ENCODE data around the gene FOXK2.
"Not testable (repeated sequence)": the region's sequence is repeated elsewhere in the genome, so short reads cannot be mapped to it uniquely, and the experiment has no call there.

FOXK2 gene

GRCh38 chr17:82566129-82566960 lies 46.8 kb downstream of the FOXK2 start:
- DNase-seq = no peak

- no peak for DNase-seq
Observed at GRCh38 chr17:82567286-82567685, 47.8 kb downstream of the FOXK2 start.

DNA sequence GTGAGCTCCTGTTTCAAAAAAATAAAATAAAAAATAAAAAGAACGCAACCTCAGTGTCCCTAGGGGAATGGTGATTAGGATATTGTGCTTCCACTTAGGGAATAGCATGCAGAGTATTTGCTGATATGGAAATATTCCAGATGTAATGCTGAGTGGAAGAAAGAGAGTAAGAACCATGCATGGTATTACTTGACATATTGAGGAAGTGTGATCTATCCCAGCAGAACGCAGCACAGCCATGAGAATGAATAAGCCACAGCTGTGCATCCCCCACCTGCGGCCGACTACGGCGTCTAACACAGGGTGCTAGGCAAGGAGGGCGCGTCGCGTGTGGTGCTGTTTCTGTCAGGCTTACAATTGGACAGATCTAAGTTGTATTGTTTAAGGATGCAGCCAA lies 49.5 kb downstream of the FOXK2 start:
- no peak for DNase-seq

GRCh38 chr17:82569621-82570020 lies 50.1 kb downstream of the FOXK2 start:
- no peak for DNase-seq

DNA sequence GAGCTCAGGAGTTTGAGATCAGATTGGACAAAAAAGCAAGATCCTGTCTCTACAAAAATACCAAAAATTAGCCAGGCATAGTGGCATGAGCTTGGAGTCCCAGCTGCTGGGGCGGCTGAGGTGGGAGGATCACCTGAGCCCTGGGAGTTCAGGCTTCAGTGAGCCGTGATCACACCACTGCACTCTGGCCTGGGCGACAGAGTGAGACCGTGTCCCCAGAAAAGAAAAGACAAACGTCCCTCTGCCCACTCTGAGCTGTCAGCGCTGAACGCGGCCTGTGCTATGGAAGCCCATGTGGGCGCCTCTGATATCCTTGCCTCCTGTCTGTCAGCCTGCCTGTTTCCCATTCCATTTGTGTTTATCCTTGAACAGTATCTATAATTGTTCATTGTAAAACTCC lies 50.7 kb downstream of the FOXK2 start:
- DNase-seq = no peak

- no peak for DNase-seq
Observed at GRCh38 chr17:82571855-82572254, 52.3 kb downstream of the FOXK2 start.

DNA sequence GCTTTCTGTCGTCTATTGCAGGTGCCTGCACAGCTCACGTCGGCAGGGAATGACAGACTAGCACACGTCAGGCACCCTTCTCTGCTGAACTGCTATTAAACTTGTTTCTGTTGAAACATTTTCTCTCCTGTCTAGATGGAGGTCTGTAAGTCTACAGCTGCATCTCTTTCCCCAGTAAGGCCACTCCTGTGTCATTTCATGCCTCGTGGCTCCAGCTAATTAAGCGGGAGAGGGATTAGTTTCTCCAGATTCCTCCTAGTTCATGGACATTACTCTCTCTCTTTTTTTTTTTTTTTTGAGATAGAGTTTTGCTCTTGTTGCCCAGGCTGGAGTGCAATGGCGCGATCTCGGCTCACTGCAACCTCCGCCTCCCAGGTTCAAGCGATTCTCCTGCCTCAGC lies 54.5 kb downstream of the FOXK2 start:
- DNase-seq = no peak

DNA sequence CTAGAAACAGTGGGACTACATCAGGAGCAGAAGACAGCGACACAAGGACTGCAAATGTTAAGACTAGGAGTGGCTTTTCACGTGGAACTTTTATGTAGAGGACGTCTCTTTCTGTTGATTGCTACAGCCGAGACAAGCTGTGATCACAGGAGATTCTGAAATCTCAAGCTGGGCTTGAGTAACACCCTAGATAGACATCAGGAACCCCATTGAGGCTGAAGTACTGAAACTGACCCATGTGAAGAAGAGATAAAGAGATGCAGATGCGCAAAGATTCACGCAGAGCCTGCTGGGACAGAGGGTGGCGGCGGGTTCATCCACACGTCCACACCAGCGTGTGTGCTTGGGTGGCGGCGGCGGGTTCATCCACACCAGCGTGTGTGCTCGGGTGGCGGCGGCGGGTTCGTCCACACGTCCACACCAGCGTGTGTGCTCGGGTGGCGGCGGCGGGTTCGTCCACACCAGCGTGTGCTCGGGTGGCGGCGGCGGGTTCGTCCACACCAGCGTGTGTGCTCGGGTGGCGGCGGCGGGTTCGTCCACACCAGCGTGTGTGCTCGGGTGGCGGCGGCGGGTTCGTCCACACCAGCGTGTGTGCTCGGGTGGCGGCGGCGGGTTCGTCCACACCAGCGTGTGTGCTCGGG lies 56.2 kb downstream of the FOXK2 start:
- DNase-seq = not testable (repeated sequence)

GRCh38 chr17:82577300-82577699 lies 57.8 kb downstream of the FOXK2 start:
- no peak for DNase-seq

- DNase-seq = not testable (repeated sequence)
Observed at GRCh38 chr17:82579969-82580368, 60.4 kb downstream of the FOXK2 start.

DNA sequence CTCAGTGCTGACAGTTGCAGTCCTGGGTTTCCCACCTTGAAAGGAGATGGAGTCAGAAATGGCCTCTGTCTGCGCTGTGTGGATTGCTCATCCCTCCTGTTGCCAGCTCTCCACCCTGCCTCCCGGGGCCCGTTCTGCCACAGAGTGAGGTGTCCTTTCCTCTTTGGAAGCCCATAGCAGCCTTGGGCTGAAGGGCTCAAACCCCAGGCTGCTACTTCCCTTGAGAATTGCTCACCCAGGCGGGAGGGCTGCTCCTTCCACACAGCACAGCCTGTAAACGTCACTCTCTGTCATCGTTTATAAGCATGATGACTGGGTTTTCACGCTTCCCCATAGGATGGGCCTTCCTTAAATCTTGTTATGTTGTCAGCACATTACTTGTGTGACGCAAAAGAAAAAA lies 62.7 kb downstream of the FOXK2 start:
- no peak for DNase-seq

DNA sequence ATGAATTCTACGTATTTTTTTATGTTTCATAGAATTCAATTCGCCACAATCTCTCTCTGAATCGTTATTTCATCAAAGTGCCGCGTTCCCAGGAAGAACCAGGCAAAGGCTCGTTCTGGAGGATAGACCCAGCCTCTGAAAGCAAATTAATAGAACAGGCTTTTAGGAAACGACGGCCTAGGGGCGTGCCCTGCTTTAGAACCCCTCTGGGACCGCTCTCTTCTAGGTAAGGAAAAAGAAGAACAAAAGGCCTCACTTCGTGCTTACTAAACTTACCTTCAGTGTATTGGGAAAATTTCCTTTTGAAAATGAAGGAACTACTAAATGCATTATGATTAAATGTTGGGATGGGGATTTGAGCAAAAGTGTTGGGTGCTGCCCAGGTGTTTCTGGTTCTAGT lies 63.2 kb downstream of the FOXK2 start:
- DNase-seq = no peak

DNA sequence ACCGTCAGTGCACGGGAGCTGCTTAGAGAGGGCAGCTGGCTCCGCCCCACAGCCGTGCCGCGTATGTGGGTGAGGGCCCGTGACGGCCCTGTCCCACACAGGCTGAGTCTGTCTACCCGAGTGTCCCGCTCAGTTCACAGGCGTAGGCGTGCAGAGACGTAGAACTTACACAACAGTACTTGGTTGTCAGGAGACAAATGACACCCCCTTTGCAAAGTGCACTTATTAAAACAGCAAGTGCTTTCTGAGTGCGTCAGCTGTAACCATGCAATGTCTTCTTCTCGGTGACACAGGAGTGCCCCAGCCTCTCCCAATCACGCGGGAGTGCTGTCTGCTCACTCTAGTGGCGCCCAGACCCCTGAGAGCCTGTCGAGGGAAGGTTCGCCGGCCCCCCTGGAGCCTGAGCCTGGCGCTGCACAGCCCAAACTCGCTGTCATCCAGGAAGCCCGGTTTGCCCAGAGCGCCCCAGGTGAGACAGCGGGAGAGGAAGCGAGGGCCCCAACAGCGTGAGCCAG lies 64.2 kb downstream of the FOXK2 start:
- no peak for DNase-seq

- peak; percentile 37 for DNase-seq
Observed at GRCh38 chr17:82585935-82586575, 66.5 kb downstream of the FOXK2 start.

DNA sequence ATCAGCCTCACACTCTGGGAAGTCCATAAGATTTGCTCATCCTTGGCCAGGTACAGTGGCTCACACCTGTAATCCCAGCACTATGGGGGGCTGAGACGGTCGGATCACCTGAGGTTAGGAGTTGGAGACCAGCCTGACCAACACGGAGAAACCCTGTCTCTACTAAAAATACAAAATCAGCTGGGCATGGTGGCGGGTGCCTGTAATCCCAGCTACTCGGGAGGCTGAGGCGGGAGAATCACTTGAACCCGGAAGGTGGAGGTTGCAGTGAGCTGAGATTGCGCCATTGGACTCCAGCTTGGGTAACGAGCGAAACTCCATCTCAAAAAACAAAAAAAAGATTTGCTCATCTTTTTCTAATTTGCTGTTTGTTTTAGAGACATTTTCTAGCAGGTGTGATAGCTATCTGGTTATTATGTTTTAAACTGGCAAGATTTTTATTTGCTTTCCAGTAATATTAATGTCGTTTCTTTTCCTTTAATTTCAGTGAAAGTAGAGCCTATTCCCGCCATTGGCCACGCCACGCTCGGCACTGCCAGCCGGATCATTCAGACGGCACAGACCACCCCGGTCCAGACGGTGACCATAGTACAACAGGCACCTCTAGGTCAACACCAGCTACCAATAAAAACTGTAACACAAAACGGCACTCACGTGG lies 67.2 kb downstream of the FOXK2 start:
- DNase-seq = no peak

- DNase-seq = no peak
Observed at GRCh38 chr17:82587234-82588086, 67.9 kb downstream of the FOXK2 start.

GRCh38 chr17:82588266-82589175 lies 69.0 kb downstream of the FOXK2 start:
- no peak for DNase-seq

DNA sequence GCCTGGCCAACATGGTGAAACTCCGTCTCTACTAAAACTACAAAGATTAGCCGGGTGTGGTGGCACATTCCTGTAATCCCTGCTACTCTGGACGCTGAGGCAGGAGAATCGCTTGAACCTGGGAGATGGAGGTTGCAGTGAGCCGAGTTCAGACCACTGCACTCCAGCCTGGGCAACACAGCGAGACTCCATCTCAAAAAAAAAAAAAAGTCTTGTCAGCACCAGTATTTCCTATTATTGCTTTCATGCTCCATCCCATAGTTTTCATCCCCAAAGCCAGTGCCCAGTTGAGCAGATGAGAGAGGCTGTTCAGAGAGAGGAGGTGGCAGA lies 70.3 kb downstream of the FOXK2 start:
- DNase-seq = no peak

GRCh38 chr17:82590216-82590615 lies 70.7 kb downstream of the FOXK2 start:
- DNase-seq = no peak

DNA sequence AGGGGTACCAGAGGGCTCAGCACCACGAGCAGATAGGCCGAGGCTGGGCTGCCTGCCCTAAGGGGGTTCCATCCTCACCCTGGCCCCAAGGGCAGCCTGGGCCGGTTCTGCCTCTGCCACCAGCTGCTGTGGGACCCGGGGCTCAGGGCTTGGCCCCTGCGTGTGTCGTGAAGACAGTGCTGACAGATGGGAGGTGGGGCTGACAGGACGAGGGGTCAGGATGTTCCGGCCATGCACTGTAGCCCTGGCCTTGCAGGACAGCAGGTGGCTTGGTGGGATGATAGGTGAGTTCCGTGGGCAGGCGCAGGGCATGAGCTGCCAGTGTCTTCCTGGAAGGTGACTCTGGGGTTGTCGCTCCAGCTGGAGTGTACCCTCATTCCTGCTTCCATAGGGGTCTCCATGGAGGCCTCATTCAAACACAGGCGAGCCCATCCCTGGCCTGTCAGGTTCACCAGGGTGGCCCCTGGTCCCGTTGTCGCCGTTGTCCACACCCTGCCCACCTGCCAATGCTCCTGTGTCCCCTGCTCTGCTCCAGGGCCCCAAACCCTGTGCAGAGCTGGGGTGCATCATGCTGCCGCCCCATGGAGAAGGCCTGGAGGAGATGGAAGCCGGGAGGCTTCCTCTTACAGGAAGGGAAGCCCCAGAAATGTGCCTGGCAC lies 71.5 kb downstream of the FOXK2 start:
- DNase-seq = no peak

DNA sequence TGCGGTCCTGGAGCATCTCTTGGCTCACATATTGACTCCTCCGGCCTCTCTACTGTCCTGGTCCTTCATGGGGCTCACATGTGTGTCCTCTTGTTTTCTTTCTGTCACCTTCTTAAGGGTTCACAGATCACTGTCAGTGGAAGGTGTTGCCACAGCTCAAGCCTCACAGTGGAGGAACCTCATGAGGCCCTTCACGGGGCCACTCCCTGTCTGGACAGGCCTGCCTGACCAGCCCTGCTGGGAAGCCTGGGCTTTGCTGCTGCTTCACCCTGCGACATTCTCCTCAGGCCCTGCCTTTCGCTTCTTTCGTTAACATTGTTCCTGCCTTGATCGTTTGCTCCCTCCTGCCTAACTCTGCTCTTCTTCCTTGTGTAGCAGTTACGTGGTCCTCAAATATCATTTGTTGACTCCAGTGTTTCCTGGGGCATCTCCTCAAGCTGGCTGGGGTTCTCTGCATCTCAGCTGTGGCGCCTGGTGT lies 72.8 kb downstream of the FOXK2 start:
- no peak for DNase-seq

Data from activated CD4-positive, alpha-beta T cell treated with anti-CD3 and anti-CD28 coated beads, Interleukin-2, amount 50 U/mL, for 16 hours (primary cell).